GM19397 (cell line): Measurements from ENCODE around the gene ABCE1.

Source experiments
- ATAC-seq: cut with Tn5 transposase; IDR thresholded peaks from one replicate; pipeline ENCODE4 v1.9.1; 2021; ENCODE audit warnings: mild to moderate bottlenecking, moderate library complexity; ENCODE audit not compliant: unreplicated experiment

Gene ABCE1

DNA sequence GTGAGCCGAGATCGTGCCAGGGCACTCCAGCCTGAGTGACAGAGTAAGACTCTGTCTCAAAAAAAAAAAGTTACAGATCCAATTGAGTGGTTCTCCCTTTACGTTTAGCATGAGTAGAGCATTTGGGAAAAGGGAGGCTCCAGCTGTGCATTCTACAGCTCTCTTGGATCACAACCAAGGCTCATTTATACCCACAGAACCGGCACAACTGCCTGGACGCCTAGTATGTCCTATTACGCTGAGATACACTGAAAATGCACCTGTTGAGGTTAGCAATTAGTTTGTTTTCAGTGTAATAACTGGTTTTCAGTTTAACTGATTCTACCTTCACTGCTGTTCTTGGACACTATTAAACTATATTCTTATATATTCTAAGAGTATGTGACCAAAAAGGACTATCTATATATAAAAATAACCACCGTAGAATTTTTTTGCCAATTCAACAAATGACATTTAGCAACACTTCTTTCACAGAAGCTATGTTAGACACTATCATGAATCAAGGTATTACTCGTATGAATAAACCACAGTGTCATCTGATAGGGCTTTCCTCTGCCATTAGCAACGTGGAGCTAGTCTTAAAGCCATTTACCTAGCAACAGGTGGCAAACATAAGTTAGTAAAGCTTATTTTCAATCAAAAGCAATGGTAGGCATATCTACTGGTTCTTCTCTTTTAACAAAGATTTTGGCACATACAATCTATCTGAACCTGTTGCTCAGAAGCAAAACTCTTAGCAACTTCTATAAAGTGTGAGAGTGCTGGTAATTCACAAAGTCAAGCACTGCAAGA is 78.7 kb downstream of the ABCE1 start:
- no peak for ATAC-seq

DNA sequence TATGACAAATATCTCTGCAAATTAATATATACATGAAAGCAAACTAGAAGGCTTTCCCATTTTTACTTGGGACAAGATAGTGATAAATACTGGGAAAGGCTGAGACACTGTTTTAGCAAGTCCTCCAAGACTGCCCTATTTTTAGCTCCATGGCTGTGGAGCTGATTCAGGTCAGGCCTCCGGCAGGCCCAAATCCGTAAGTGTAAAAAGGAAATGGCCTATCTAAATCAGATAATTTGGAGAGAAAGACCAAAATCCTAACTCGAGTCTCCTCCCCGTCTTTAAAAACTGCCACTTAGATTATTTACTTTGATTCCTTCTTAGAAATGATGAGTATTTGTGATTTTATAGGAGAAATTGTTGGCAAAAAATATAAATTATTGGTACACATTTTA is 79.4 kb downstream of the ABCE1 start:
- ATAC-seq, result no peak

DNA sequence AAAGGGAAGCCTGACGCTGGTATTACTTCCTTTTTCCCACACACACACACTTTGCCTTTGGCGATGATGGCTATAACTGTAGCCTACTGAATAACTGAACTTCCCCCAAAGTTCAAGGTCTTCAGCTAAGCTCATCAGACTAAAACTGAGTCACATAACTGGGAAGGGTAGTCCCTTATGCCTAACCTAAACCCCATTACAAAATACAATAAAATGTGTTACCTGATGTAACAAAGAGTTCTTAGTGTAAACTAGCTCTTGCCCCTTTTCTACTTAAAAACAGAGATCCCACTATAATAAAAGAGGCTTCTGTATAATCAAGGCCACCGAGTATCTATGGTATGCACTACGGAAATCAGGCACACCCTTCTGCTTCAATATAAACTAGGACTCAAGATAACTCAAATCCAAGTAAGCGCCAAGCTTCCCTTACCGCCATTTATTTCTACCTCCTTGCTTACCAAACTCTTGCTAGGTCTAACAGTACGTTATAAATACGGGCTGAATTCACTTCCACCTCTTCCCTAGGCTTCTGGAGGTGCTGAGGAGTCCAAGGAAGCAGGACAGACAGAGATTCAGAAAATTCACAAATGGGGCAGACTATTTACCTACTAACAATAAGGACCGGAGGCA is 79.9 kb downstream of the ABCE1 start:
- ATAC-seq, result no peak

DNA sequence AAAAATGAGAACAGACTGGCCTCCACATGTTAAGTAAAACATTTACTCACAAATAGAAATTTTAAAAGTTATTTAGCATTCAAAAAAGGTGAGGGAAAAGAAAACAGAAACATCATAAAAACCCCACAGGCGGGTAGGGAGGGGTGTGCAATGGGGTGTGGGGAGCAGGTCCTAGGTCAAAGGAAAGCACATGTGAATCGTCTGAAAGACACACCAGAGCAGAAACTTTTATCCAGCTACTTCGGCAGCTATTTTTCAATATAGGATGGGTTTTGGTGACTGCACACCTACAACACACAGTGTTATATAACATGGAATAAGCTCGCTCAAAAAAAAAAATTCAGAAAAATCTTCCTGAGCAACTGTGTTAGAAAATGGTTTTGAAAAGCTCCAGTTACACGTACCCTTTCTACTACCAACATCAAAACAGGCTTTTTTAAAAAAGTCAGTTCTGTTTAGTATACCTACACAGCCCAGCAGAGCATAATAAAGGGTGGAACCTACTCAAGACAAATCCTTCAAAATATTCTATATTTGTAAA is 80.7 kb downstream of the ABCE1 start:
- ATAC-seq, result no peak
